Measurements from ENCODE around the gene RASA4B. TPM values are rescaled to one million over a fixed set of nuclear protein-coding genes. Genes with fewer than 3 reads are reported as not detected.

The RASA4B gene
- total RNA-seq (2022; extraction: Qiagen RNA extraction), result 0.77 to 2.2 TPM (median 1.5 TPM) in 5 replicates

DNA sequence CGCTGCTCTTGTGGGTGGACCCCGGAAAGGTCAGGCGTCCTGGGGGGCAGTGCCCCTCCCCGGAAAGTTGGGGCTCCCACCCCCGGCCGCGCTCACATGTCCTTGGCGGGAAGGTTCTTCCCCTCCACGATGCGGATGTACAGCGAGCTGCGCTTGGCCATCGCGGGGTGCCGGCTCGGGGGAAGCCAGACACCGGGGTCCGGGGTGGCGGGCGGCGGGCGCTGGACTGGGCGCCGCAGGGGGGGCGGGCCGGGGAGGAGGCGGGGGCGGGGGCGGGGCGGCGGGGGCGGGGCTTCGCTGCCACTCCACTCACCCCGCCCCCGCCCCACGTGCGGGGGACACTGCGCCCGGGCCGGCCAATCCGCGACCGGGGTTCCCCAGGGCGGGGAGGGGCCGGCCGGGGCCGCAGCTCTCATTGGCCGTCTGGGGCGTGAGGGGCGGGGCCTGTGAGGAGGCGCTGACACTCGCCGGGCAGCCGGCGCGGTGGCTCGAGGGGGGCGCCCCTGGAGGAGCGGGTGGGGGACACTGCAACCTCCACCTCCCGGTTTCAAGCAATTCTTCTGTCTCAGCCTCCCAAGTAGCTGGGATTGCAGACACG lies at the start of gene RASA4B:
Gene RASA4B (minus strand): TSS at position 228 of the 598 bp plus-strand sequence. CDS start 67 bp downstream, at position 161.

DNA sequence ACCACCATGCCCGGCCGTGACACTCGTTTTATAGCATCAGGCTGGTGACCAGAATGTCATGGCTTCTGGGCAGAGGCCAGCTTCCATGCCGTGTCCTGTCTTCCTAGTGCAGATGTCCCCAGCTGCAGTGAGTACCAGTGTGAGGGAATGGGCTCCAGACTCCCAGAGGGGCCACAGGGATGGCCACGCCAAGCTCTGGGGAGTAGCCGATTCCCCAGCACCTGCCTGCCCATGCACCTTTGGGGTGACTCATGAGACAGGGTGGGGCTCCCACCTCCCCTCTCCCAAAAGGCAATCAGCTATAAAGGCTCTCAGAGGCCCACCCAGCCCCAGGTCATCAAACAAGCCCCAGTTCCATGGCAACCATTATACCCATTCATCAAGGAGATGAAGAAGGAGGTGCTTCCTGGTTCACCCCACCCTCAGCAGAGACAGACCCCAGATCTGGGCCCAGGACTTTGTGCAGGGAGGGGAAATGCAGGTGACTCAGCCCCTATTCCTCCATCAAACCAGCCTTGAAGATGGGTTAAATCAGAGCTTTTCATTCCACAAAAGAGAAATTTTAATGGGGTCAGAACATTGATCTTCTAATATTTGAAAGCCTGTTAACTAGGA lies 33.3 kb upstream of the RASA4B start, which contains the start of gene SPDYE2:
Gene SPDYE2 (plus strand): TSS at position 419 of the 615 bp plus-strand sequence. CDS start 2,030 bp downstream, outside the sequence.

DNA sequence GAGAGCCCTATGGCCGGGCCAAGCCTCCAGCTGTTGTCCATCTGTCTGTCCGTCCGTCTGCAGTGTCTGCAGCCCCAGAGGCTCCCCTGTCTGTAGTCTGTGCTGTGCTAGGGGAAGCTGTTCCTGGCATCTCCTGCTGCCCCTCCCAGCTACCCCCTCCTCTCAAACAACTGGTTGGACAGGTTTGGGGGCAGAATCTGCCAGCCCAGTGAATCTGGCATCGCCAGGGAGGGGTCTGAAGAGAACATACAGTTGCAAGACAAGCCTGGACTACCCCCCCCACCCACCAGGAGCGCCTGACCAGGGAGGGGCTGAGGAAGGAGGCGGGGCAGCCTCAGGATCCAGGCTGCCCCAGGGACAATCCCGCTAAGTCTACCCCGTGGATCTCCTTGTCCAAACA lies 26.0 kb upstream of the RASA4B start, which contains the start of gene UPK3BL2:
Gene UPK3BL2 (minus strand): TSS at position 101 of the 400 bp plus-strand sequence. CDS start 60 bp downstream, at position 41.

DNA sequence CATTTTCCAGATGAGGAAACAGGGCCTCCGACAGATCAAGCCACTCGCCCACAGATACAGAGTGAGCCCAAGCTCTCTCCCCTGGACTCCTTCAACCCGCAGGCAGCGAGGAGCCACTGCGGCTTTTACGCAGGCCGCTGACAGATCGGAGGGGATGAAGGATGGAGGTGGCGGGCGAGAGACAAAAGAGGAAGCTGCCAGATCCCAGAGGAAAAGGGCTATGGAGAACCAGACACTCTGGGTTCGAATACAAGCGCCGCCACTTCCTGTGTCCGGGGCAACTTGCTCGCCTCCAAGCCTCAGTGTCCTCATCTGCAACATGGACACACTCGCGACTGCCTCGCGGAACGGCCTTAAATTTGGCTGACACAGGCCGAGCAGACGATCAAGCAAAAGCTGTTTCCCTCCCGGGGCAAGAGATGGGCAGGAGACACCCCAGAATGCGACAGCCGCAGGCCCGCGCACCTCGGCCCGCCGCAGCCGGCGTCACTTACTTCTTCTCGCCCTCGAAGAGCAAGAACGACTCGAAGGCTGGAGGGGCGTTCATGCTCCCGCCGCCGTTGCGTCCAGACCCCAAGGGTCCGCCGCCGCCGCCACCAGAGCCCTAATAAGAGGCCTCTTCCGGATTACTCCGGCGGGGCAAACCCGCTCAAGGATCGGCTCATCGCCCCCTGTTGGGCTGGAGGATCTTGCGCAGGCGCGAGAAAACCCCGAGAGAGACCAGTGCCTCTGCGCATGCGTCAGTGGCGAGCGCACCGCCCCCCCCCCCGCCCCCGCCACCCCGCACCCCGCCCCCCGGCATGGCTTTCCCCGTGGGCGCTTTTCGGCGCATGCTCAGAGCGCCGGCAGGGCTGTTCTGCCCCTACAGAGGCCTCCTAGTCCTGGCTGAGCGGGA lies 39.0 kb downstream of the RASA4B start, which contains the start of gene POLR2J:
Gene POLR2J (minus strand): TSS at position 609 of the 895 bp plus-strand sequence. CDS start 62 bp downstream, at position 547.

DNA sequence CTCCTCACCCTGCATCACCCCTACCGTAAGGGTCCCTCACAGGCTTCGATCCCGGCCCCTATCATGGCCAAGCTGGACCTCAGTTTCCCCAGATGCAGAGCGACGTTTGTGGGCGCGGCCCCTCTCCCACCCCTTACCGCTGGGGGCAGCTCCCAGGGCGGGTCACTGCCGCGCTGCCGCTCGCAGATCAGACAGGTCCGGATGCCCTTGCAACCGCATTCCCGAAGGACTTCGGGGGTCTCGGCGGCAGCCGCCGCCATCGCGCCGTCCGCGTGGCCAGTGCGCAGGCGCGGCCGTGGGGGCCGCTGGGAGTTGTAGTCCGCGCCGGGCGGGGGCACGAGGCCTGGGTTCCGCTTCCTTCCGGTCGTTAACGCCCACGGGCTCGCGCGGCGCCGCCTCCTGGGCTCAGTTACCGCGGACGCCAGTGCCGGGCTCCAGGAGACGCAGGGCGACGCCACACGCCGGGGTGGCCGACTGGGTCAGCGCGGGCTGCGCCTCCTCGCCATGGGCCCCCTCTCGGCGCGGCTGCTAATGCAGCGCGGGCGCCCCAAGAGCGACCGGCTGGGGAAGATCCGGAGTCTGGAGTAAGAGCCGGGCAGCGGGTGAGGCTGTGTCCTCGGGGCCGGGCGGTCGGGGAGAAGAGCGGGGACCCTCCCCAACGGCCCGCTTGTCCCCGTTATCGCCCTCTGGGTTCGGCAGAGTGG lies 52.8 kb downstream of the RASA4B start, which contains the start of the genes ALKBH4 and LRWD1:
Gene ALKBH4 (minus strand): TSS at position 287 of the 704 bp plus-strand sequence. CDS start 27 bp downstream, at position 260.
Gene LRWD1 (plus strand): TSS at position 408 of the 704 bp plus-strand sequence. CDS start 97 bp downstream, at position 505.

DNA sequence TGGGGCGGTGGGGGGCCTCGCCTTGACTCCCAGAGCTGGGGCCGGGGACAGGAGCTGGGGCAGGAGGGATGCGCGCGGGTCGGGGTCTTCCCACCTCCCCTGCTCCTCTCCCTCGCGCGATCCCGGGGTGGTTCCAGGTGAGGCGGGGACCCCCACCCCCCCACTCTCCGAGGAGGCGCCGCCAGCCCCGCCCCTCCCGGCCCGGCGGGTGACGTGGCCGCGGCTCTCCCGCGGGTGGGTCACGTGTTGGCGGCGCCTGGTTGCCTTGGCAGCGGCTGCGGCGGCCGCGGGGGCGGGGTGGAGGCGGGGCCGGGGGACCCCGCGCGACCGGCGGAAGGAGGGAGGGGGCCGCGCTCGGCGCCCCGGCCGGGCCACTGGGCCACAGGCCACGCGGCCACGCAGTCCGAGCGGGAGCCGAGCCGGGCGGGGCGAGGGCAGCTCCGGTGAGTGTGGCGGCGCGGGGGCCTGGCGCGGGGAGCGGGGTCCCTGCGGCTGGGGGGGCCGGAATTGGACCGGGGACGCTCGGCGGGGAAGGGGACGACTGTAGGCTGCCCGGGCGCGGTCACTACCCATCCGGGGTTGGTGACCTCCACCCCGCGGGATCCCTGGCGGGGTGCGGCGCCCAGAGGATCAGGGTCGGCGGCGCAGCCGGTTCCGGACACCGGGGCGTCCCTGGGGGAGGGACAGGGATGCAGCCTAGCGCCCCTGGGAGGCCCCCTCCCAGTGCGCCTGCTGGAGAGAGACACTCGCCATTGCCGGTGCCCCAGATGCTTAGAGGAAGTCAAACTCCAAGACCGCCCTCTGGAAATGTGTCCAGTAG lies 84.1 kb downstream of the RASA4B start, which contains the start of gene ORAI2:
Gene ORAI2 (plus strand): TSS at position 357 of the 820 bp plus-strand sequence. CDS start 5,382 bp downstream, outside the sequence.

Other genes with a start within 250 kb of the RASA4B start
- 1.8 to 3.9 TPM (median 3.5 TPM) in 5 replicates for gene SH2B2, start 230.9 kb downstream of the RASA4B start, total RNA-seq (2022; extraction: Qiagen RNA extraction)
- gene SPDYE6, start 161.3 kb downstream of the RASA4B start, total RNA-seq (2022; extraction: Qiagen RNA extraction), result not detected in 5 replicates
- 20.1 to 24.6 TPM (median 22.2 TPM) in 5 replicates for gene PRKRIP1, start 121.4 kb downstream of the RASA4B start, total RNA-seq (2022; extraction: Qiagen RNA extraction)
- gene ORAI2, start 84.2 kb downstream of the RASA4B start, total RNA-seq (2022; extraction: Qiagen RNA extraction), result 22.7 to 40.0 TPM (median 33.5 TPM) in 5 replicates
- 9.0 to 12.7 TPM (median 10.7 TPM) in 5 replicates for gene ALKBH4, start 52.9 kb downstream of the RASA4B start, total RNA-seq (2022; extraction: Qiagen RNA extraction)
- gene LRWD1, start 52.8 kb downstream of the RASA4B start, total RNA-seq (2022; extraction: Qiagen RNA extraction), result 22.2 to 32.5 TPM (median 30.2 TPM) in 5 replicates
- gene POLR2J, start 38.9 kb downstream of the RASA4B start, total RNA-seq (2022; extraction: Qiagen RNA extraction), result 102 to 127 TPM (median 105 TPM) in 5 replicates
- gene UPK3BL2, start 25.9 kb upstream of the RASA4B start, total RNA-seq (2022; extraction: Qiagen RNA extraction), result 1.6 to 3.6 TPM (median 2.4 TPM) in 5 replicates
- gene SPDYE2, start 33.4 kb upstream of the RASA4B start, total RNA-seq (2022; extraction: Qiagen RNA extraction), result not detected in 5 replicates
- gene POLR2J3, start 54.8 kb upstream of the RASA4B start, total RNA-seq (2022; extraction: Qiagen RNA extraction), result 11.3 to 52.3 TPM (median 31.8 TPM) in 5 replicates
- gene RASA4, start 99.0 kb upstream of the RASA4B start, total RNA-seq (2022; extraction: Qiagen RNA extraction), result 1.9 to 2.8 TPM (median 2.5 TPM) in 5 replicates
- 9.7 to 15.3 TPM (median 12.9 TPM) in 5 replicates for gene UPK3BL1, start 125.0 kb upstream of the RASA4B start, total RNA-seq (2022; extraction: Qiagen RNA extraction)
- gene SPDYE2B, start 132.5 kb upstream of the RASA4B start, total RNA-seq (2022; extraction: Qiagen RNA extraction), result not detected in 5 replicates
- 0.45 to 0.89 TPM (median 0.81 TPM) in 4 of 5 replicates, not detected in the other for gene POLR2J2, start 153.9 kb upstream of the RASA4B start, total RNA-seq (2022; extraction: Qiagen RNA extraction)
- 5.5 to 7.8 TPM (median 6.2 TPM) in 5 replicates for gene FAM185A, start 231.2 kb upstream of the RASA4B start, total RNA-seq (2022; extraction: Qiagen RNA extraction)